LNCAP (cell line): Measurements from ENCODE around the gene ERG.

Experiments used
- TF ChIP-seq, protein P1 (sequence below): fragments of 450-650 bp; IDR thresholded peaks from 2 replicates; pipeline ENCODE4 v1.5.1; 2017; ENCODE audit warnings: mild to moderate bottlenecking

Gene ERG, protein sequence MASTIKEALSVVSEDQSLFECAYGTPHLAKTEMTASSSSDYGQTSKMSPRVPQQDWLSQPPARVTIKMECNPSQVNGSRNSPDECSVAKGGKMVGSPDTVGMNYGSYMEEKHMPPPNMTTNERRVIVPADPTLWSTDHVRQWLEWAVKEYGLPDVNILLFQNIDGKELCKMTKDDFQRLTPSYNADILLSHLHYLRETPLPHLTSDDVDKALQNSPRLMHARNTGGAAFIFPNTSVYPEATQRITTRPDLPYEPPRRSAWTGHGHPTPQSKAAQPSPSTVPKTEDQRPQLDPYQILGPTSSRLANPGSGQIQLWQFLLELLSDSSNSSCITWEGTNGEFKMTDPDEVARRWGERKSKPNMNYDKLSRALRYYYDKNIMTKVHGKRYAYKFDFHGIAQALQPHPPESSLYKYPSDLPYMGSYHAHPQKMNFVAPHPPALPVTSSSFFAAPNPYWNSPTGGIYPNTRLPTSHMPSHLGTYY

DNA sequence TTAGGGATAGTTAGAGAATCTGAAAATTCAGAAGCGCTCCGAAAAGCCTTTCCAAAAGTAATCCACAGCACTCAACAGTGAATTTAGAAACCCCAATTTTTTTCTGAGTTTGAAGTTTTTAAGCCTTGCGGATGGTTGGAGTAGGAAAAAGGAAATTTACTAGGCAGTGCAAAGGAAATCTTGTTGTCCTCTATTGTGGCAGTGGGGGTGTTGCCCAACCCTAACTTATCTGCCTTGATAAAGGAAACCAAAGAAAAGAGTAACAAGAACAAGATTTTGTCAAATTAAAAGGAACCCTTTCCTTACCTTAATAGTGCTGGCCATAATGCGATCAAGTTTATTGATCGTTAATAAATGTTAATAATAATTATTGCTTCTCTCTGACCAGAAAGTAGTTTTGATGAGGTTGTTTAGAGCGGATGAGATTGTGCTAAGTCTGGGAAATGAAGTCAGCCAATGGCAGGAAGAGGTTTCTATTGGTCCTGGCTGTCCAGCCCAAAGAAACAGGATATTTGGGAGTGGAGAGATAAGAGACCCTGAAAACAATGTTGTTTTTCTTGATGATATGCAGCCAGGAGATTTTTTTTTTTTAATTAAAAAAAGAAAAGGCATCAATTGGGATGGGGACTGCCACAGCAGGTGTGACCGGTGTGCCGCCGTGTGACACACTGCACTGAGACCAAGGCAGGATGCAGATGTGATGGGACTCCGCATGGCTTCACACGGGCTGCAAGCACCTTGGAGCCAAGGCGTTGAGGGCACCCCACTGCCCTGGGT is at the start of gene ERG:
Gene ERG, minus strand, starts transcription at position 421 of the 777 bp plus-strand sequence. Its CDS starts 97 bp downstream, at position 324.
- TF ChIP-seq, protein P1, sequence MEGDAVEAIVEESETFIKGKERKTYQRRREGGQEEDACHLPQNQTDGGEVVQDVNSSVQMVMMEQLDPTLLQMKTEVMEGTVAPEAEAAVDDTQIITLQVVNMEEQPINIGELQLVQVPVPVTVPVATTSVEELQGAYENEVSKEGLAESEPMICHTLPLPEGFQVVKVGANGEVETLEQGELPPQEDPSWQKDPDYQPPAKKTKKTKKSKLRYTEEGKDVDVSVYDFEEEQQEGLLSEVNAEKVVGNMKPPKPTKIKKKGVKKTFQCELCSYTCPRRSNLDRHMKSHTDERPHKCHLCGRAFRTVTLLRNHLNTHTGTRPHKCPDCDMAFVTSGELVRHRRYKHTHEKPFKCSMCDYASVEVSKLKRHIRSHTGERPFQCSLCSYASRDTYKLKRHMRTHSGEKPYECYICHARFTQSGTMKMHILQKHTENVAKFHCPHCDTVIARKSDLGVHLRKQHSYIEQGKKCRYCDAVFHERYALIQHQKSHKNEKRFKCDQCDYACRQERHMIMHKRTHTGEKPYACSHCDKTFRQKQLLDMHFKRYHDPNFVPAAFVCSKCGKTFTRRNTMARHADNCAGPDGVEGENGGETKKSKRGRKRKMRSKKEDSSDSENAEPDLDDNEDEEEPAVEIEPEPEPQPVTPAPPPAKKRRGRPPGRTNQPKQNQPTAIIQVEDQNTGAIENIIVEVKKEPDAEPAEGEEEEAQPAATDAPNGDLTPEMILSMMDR = no peak

DNA sequence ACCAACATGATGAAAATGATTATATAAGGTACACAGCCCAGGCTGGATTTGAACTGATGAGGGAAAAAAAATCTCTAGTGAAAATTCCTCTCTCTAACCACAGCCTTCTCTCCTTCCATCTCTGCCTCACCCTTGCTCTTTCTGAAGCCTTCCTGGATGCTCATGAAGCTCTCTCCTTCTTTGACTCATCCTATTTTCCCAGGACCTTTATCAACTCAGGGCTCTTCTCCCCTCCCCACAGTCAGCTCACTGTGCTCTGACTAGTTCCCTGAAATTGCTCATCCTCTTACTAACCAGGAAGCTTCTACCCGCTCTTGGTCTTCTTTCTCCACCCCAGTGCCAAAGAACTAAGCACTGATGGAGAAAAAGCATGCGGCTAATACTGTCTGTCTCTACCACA is 46.4 kb upstream of the ERG start:
- TF ChIP-seq, protein P1 = no peak

DNA sequence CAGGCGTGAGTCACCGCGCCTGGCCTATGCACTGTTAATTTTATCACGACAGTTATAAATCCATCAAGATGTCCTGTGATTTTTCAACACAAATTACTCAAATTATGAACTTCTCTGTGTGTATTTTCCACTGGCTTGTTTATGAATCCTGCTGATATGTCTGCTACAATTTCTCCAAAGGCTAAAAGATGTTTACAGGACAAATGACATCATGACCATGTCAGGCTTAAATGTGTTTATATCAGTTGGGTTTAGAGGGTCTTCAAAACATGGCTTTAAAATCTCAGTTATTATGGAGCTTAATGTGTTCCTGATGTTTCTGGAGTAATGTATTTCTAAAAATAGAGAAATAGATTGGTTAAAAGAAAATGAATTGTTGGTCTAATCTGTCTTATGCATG is 44.0 kb upstream of the ERG start:
- TF ChIP-seq, protein P1 = no peak

DNA sequence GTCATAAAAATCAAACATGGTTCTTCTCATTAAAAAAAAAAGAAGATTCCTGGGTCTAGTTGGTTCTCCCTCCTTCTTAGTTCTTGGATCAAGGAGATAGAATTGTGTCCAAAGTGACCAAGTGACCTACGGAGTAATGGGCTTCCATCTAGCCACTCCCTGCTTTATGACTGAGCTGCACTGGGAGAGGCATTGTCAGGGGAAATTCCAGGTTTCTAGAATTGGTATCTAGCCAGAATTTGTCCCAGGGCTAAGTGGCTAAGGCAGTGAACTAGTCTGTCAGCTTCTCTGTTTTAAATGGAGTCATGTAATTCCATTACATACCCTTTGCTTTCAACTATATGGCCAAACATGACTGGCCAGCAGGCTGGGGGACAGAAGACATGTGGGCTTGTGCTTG is 40.1 kb upstream of the ERG start:
- TF ChIP-seq, protein P1 = no peak

DNA sequence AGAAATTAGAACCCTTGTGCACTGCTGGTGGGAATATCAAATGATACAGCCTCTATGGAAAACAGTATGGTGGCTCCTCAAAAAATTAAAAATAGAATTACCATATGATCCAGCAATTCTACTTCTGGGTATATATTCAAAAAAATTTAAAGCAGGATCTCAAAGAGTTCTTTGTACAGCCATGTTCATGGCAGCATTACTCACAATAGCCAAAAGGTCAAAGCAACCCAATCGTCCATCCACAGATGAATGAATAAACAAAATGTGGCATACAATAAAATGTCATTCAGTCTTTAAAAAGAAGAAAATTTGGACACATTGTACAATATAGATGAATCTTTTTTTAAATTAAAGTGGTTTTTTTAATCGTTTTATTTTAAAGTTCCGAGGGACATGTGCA is 36.3 kb upstream of the ERG start:
- TF ChIP-seq, protein P1 = no peak

DNA sequence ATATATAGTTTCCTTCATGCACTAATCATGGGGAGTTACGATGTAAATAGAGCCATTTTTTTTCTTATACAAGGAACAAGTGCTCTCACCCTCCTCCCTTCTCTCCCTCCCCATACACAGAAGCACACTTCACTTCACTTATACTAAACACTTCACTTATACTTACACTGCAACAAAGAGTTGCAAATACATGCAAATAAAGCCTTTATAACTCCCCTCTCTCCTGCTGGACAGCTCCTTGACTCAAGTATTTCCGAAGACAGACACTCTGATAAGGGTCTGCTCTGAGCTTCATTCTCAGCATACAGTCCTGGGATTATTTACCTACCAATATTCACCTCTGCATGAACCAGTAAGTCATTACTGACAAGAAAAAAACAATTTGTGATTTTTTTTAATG is 35.6 kb upstream of the ERG start:
- TF ChIP-seq, protein P1 = no peak

DNA sequence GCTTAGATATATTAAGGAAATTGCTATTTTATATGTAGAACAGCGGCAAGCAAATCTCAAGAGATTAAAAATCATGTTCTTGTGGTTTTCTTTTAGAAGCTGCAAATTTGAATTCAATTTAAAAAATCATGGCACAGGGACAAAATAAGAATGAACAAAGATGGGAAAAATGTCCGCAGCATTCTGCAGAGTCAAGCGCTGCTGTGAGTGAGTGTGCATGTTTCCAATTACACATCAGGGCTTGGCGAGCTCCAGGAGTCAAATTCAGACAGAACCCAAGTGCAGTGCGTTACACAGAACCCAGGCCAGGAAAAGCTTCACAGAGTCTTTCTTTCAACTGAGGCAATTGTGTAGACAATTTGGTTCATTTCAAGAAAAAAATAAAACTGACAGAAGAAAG is 33.3 kb upstream of the ERG start:
- TF ChIP-seq, protein P1 = no peak
